MCF 10A (cell line): ENCODE measurements around the gene PCCB. TPM values are rescaled to one million over a fixed set of nuclear protein-coding genes. Genes with fewer than 3 reads are reported as not detected.

Experiments used
- BruUV-seq: library from RNA; stranded (reverse); fragments of 400-500 nt; replicated peaks from 2 replicates; lab custom pipeline; 2021; lab: Mats Ljungman, UMichigan
- CTCF ChIA-PET: fragments of 300-600 bp; sonication (Branson Sonifier 250); formaldehyde crosslinking; extraction: SDS; loops from one replicate; lab custom pipeline; 2021; ENCODE audit warnings: antibody characterized with exemption, inconsistent platforms; lab: Yijun Ruan, JAX
- POLR2A ChIA-PET: fragments of 300-600, 350-650 bp; sonication (Branson Sonifier 250); formaldehyde crosslinking; extraction: SDS; loops from one replicate; lab custom pipeline; 2020; ENCODE audit warnings: antibody characterized with exemption, inconsistent platforms; lab: Yijun Ruan, JAX
- DNase-seq: peaks from one replicate; pipeline ENCODE4 v3.0.0-alpha.2; 2018; ENCODE audit not compliant: unreplicated experiment
- H3K27ac Mint-ChIP-seq: one replicate; pipeline ENCODE4 v1.8.0; 2022; ENCODE audit warnings: mild to moderate bottlenecking, low read depth, mixed read lengths; ENCODE audit not compliant: unreplicated experiment
- H3K27me3 Mint-ChIP-seq: one replicate; pipeline ENCODE4 v1.8.0; 2022; ENCODE audit warnings: mixed read lengths; ENCODE audit not compliant: insufficient read depth, unreplicated experiment
- H3K36me3 Mint-ChIP-seq: one replicate; pipeline ENCODE4 v1.8.0; 2022; ENCODE audit warnings: mild to moderate bottlenecking, moderate library complexity, mixed read lengths; ENCODE audit not compliant: insufficient read depth, unreplicated experiment
- H3K4me1 Mint-ChIP-seq: one replicate; pipeline ENCODE4 v1.8.0; 2022; ENCODE audit warnings: mixed read lengths; ENCODE audit not compliant: insufficient read depth, unreplicated experiment
- H3K4me3 Mint-ChIP-seq: one replicate; pipeline ENCODE4 v1.8.0; 2022; ENCODE audit warnings: mild to moderate bottlenecking, moderate library complexity, mixed read lengths; ENCODE audit not compliant: unreplicated experiment
- H3K9me3 Mint-ChIP-seq: one replicate; pipeline ENCODE4 v1.8.0; 2022; ENCODE audit warnings: mixed read lengths; ENCODE audit not compliant: unreplicated experiment
- CTCF ChIP-seq: fragments of 200-600 bp; IDR thresholded peaks from one replicate; pipeline ENCODE4 v1.8.0; 2022; ENCODE audit warnings: antibody characterized with exemption, mild to moderate bottlenecking; ENCODE audit not compliant: unreplicated experiment
- intact Hi-C: fragments of 100-400 bp; cut with micrococcal nuclease; formaldehyde crosslinking; loops from 2 replicates; pipeline ENCODE4 v1.14.1; 2022
- total RNA-seq: library from RNA; stranded (reverse); gene quantifications from 2 replicates; pipeline ENCODE4 v1.2.3, GENCODE V29; 2022

Gene PCCB
- total RNA-seq, 1 experiment from 2014 or later: 51.7 TPM

- Mint-ChIP-seq H3K9me3 (no peaks in the 10 kb centered on the region), H3K27me3 (no peaks in the 10 kb centered on the region), H3K27ac (no peak overlapping the region), H3K4me1 (no peaks in the 10 kb centered on the region), H3K4me3 (no peak overlapping the region), H3K36me3 (peaks cover 15% of the 10 kb centered on the region)
- POLR2A ChIA-PET: no interaction called here
- no TSS peak for BruUV-seq
- TF ChIP-seq CTCF: no peak
- DNase-seq: no peak
- intact Hi-C loops: no loop called here
- CTCF ChIA-PET: no interaction called here
Observed at GRCh38 chr3:136292500-136292899, 42.4 kb downstream of the PCCB start.

GRCh38 chr3:136293279-136293678 is 43.1 kb downstream of the PCCB start:
- no peak for TF ChIP-seq CTCF
- ChIA-PET POLR2A (no interaction called here), CTCF (interaction anchor here (0.7 kb wide), 1 partner anchor 14 kb away, joined by 5 read pairs; no protein-coding TSS in a partner anchor)
- intact Hi-C loops: no loop called here
- no peak for DNase-seq
- no peaks in the 10 kb centered on the region for H3K27me3 Mint-ChIP-seq
- peaks cover 13% of the 10 kb centered on the region for H3K36me3 Mint-ChIP-seq
- no TSS peak for BruUV-seq
- H3K4me3 Mint-ChIP-seq: no peak overlapping the region
- H3K27ac Mint-ChIP-seq: no peak overlapping the region
- H3K4me1 Mint-ChIP-seq: no peaks in the 10 kb centered on the region
- no peaks in the 10 kb centered on the region for H3K9me3 Mint-ChIP-seq

- no TSS peak for BruUV-seq
- TF ChIP-seq CTCF: no peak
- Mint-ChIP-seq H3K27ac (no peak overlapping the region), H3K27me3 (no peaks in the 10 kb centered on the region), H3K36me3 (peaks cover 19% of the 10 kb centered on the region), H3K4me3 (no peak overlapping the region), H3K9me3 (no peaks in the 10 kb centered on the region), H3K4me1 (no peaks in the 10 kb centered on the region)
- DNase-seq: no peak
- POLR2A ChIA-PET: no interaction called here
- CTCF ChIA-PET: interaction anchor here (0.6 kb wide), 1 partner anchor 222 kb away, joined by 3 read pairs; no protein-coding TSS in a partner anchor
- intact Hi-C loops: no loop called here
Observed at GRCh38 chr3:136294176-136294575, 44.0 kb downstream of the PCCB start.

GRCh38 chr3:136296960-136297359 is 46.8 kb downstream of the PCCB start:
- Mint-ChIP-seq H3K36me3 (peaks cover 17% of the 10 kb centered on the region), H3K4me3 (no peak overlapping the region), H3K27ac (no peak overlapping the region), H3K9me3 (no peaks in the 10 kb centered on the region), H3K4me1 (no peaks in the 10 kb centered on the region), H3K27me3 (no peaks in the 10 kb centered on the region)
- BruUV-seq: no TSS peak
- POLR2A ChIA-PET: interaction anchor here (0.6 kb wide), 1 partner anchor 96 kb away, joined by 4 read pairs; no protein-coding TSS in a partner anchor
- no peak for TF ChIP-seq CTCF
- intact Hi-C loops: no loop called here
- no peak for DNase-seq
- CTCF ChIA-PET: no interaction called here
